Fibroblast of gingiva (primary cell): ENCODE measurements around the gene FLII.

Source experiments
- DNase-seq: peaks from one replicate; pipeline ENCODE4 v3.0.0-alpha.2; 2011; ENCODE audit warnings: low read depth

Gene FLII

DNA sequence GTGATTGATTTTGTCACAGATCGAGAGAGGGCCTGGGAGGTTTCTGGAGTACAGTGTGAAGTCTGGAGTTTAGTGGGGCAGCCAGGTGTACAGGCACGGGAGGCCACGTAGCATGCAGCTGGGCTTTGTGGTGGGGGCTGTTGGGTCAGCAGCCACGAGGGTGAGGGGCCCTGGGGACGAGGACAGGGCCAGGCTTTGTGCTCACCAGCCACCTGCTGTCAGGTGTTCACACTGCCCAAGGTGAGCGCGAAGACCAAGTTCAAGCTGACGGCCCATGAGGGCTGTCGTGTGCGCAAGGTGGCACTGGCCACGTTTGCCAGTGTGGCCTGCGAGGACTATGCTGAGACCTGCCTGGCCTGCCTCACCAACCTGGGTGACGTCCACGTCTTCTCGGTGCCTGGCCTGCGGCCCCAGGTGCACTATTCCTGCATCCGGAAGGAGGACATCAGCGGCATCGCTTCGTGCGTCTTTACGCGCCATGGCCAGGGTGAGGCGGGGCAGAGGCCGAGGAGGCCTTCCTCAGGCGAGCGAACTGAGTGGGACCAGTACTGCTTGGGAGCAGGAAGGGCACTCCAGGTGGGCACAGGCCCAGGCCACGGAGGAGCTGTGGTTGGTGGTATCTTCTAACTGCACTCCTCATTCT is 17.2 kb downstream of the FLII start:
- DNase-seq = no peak

DNA sequence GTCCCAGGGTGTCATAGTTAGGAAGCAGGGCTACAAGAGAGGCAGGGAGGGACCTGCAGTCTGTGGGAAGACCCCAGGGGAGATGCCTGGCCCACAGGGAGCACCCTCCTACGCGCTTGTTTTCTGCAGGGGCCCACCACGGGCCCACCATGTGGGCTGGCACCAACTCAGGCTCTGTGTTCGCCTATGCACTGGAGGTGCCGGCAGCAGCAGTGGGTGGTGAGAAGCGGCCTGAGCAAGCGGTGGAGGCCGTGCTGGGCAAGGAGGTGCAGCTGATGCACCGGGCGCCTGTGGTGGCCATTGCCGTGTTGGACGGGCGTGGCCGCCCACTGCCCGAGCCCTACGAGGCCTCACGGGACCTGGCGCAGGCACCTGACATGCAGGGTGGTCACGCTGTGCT is 18.1 kb downstream of the FLII start:
- no peak for DNase-seq

DNA sequence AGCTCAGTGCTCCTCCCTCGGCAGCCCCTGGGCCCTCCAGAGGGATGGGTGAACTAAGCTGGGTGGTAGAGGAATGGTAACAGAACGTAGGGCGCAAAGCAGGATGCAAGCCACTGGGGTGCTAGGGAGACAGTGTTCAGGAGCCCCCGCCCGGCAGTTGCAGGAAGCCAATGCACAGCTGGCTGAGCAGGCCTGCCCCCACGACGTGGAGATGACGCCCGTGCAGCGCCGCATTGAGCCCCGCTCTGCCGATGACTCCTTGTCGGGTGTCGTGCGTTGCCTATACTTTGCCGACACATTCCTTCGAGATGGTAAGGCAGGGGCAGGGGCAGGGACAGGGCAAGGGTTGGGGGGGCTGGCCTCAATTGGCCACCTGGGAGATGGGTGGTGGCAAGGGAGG is 20.2 kb downstream of the FLII start:
- no peak for DNase-seq

DNA sequence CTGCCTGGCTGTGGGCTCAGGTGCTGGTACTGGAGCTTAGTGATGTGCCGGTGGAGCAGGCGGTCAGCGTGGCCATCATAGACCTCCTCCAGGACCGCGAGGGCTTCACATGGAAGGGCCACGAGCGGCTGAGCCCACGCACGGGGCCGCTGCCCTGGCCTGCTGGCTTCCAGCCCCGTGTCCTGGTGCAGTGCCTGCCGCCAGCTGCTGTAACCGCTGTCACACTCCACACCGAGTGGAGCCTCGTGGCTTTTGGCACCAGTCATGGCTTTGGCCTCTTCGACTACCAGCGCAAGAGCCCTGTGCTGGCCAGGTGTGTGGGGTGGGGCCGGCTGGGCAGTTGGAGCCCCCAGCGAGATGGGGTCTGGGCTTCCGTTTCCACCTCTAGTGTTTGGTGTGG is 21.1 kb downstream of the FLII start:
- no peak for DNase-seq

DNA sequence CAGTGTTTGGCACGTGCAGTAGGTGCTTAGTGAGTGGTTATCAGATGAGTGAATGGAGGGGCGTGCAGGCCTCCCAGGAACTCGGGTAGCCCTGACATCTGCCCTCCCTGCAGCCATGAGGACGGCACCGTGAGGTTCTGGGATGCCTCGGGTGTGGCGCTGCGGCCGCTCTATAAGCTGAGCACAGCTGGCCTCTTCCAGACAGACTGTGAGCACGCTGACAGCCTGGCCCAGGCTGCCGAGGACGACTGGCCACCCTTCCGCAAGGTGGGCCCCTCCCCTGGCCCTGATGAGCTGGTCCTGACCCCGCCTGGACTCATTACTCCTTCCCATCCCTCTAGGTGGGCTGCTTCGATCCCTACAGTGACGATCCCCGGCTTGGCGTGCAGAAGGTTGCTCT is 22.0 kb downstream of the FLII start:
- no peak for DNase-seq

DNA sequence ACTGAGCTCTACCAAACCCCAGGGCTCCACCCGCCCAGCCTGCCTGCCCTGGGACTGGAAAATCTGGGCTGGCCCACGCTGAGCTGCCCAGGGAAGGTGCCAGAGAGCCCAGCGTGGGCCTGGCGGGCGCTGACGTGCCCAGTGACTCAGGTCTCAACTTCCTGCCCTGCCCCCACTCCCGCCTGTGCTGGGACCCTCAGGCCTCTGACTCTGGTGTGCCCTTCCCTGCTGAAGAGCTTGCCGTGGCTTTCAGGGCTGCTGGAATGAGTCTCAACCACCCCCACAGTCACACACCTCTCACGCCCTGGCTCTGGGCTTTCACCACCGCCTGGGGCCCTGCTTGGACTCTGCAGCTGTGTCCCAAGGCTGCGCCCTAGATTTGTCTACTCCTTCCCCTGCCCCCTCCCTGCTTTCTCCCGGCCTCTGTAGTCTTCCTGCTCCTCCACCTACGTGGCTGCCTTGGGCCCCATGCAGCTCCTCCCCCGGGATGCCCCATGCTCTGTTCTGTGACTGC is 22.7 kb downstream of the FLII start:
- DNase-seq = peak; percentile 45

DNA sequence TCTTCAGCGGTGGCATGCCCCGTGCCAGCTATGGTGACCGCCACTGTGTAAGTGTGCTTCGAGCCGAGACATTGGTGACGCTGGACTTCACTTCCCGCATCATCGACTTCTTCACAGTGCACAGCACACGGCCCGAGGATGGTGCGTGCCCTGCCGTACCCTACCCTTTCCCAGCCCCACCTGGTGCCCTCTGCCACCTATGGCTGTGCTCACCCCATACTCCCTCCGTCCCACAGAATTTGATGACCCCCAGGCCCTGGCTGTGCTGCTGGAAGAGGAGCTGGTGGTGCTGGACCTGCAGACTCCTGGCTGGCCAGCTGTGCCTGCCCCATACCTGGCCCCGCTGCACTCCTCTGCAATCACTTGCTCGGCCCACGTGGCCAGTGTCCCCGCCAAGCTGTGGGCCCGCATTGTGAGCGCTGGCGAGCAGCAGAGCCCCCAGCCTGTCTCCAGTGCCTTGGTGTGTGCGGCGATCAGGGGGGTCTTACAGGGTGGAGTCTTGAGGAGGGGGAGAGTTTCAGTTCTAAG is 23.6 kb downstream of the FLII start:
- DNase-seq = no peak

DNA sequence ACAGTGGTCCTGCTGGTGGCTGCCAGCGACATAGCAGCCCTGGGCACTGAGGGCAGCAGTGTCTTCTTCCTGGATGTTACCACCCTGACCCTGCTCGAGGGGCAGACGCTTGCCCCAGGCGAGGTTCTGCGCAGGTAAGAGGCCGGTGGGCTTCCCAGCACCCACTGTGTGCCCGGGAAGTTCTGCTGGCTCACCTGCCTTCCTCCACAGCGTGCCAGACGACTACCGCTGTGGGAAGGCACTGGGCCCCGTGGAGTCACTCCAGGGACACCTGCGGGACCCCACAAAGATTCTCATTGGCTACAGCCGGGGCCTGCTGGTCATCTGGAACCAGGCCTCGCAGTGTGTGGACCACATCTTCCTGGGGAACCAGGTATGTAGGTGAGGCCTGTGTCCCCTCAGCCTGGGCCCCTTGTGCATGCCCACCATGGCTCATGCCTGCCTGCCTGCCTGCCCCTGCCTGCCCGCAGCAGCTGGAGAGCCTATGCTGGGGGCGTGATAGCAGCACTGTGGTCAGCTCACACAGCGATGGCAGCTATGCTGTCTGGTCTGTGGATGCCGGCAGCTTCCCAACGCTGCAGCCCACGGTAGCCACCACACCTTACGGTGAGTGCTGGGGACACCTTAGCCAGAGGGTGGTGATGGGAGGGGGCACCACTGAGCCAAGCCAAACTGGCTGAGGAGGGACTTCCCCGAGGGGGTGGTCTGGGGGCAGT is 24.6 kb downstream of the FLII start:
- DNase-seq = no peak

DNA sequence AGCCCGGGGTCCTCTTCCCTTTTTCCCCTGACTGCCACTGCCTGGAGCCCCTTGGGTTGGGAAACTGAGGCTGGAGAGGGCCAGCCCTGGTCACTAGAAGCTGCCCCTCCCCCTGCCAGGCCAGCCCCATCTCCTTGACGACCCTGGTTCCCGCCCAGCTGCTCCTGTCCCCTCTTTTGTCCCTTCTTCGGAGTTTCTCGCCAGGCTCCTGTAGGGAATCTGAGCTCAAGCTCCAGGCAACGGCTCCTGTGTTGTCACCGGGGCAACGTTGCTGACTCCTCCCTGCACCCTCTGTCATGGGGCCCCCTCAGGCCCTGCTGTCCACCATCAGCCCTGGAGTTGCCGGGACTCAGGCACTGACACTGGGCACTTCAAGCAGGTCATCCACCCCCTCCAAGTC is 27.4 kb downstream of the FLII start:
- no peak for DNase-seq

DNA sequence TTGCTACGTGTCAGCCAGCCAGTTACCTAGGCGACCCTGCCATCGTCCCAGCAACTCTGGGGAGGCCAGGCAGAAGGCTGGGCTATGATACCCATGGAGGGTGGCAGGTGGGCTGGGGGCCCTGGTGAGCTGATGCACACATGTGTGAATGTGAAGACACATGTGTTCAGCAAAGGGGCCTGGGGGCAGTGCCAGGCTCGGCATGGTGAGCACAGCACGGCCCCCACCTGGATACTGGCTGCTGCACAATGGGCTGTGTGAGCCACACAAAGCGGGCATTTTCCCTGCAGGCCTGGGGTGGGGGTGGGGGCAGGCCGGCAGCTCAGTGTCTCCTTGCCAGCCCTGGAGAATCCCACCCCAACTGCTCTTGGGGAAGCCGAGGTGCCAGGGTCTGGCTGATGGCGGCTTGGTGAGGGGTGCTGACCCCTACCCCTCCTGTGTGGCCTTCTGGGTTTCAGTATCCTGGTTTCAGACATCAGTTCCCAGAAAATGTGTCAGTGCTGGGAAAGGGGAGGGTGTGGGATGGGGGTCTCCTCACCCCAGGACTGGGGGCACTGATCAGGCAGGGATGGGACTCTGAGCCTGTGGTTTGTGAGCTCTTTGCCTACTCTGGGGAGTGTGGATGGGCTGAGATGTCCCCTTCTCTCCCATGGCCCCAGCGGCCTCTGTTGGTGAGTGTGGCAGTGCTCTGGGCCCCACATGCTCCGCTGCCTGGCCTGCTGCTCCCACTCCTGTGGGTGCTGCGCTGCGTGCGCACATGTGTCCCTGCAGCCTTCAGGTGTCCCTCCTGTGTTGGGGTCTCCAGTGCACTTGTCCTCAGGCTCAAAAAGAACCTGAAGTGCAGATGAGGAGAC is 28.0 kb downstream of the FLII start:
- DNase-seq = no peak

DNA sequence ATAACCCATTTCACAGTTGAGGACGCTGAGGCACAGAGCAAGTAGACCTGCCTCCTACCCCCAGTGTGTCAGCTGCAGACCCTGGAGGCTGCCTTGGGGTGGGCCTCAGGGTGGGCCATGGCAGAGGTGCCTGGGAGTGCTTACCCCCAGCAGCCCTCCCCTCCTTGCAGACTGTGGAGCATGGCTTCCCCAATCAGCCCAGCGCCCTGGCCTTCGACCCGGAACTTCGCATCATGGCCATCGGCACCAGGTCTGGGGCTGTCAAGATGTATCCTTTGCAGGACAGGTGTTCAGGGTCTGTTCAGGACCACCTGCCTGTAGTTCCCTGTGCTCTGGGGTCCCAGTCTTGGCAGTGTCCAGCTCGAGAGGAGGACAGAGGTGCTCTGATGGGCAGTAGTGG is 28.8 kb downstream of the FLII start:
- DNase-seq = no peak

DNA sequence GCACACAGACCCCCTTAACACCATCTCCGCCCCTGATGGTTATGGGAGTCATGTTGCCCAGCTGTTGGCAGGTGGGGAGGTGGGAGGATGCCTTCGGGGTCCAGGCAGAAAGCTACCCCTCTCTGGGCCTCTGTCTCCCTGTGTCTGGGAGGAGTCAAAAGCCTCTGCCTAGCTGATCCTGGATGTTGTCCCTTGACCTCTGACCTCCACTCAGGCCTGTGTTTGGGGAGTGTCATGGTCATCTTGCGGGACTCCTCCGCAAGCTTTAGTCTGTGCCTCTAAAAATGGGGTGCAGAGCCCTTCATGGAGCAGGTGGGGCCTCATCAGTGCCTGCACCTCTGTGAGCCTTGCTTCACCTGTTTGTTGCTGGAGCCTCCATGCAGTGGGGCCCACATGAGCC is 29.3 kb downstream of the FLII start:
- DNase-seq = no peak

DNA sequence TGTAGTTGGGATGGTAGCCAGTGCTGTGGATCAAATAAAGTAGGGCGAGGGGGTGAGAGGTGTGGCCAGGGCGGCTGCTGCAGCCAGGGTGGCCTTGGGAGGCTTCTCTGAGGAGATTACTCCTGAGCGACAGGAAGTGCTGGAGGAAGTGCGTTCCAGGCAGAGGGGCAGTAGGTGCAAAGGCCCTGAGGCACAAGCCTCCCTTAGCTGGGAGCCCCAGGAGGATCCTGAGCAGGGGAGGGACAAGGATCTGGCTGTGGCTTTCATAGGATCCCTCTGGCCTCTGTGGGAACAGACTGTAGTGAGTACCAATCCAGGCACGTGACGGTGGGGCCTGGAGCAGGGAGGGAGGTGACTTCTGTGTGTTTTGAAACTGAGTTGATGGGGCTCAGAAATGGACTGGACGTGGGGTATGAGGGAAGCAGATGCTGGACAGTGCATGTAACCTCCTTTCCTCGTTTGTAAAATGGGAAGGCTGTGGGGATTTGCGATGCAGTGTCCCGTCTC is 30.3 kb downstream of the FLII start:
- DNase-seq = no peak

DNA sequence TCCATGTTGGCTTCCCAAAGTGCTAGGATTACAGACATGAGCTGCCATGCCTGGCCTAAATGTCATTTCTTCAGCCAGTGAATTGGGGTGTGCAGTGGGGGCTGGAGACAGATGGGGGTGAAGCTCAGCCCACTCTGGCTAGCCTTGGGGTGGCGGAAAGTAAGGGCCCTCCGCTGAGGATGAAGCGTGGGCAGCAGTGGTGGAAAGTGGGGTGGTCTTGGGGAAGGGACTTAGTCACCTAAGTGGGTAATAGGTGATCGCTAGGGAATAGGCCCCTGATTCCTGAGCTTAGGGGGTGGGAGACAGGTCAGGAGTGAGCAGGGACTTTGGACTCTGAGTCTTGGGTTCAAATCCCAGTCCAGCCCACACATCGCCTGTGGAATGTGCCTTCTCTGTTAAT is 30.9 kb downstream of the FLII start:
- no peak for DNase-seq

DNA sequence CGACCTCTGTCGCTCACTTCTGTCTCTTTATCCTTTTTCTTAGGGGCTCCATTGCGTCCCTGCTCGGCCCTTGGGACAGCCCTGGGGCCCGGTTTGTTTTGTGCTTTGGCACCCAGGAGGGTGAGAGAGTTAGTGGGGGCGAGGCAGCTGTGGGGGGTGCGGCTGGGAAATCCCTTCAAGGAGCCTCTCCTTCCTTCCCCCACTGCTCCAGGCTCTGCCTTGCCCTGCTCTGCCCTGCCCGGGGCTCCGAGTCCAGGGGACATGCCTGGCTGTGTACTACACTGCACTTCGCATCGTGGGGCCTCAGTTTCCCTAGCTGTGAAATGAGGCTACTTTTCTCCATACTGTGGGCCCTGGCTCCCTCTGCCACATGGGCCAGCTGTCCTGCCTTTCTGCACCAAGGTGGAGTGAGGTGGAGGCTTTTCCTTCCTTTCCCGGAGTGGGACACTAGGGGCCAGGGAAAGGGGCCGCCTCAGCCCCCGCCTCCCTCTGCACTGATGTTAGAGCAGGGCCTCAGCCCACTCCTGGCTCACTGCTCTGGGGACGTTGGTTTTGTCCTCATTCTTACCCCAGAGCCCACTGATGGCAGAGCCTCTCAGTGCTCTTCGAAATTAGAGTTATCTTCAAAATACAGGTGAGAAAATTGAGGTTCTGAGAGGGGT is 32.1 kb downstream of the FLII start:
- DNase-seq = no peak

DNA sequence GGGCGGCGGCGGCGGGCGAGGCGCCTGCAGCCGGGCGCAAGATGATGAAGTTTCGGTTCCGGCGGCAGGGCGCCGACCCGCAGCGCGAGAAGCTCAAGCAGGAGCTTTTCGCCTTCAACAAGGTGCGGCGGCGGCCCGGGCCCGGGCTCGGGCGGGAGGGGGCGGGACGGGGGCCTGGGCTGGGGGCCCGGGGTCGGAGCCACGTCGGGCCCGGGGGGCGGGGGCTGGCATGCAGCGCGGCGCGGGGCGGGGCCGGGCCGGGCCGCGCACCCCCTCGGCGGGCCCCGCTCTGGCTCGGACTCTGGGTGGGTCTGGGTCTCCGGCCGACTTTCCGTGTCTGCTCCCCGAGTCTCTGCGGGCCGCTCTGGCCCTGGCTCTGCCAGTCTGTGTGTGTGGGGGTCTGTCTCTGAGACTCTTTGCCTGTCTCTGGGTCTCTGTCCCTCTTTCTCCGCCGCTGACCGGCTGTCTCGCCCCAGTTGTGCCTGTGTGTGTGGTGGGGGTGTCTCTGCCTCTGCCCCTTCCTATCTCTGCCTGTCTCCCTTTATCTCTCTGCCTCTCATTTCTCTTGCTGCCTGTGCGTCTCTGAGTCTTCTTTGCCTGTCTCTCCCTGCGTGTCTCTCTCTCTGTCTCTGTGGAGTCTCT is 32.8 kb downstream of the FLII start:
- no peak for DNase-seq

DNA sequence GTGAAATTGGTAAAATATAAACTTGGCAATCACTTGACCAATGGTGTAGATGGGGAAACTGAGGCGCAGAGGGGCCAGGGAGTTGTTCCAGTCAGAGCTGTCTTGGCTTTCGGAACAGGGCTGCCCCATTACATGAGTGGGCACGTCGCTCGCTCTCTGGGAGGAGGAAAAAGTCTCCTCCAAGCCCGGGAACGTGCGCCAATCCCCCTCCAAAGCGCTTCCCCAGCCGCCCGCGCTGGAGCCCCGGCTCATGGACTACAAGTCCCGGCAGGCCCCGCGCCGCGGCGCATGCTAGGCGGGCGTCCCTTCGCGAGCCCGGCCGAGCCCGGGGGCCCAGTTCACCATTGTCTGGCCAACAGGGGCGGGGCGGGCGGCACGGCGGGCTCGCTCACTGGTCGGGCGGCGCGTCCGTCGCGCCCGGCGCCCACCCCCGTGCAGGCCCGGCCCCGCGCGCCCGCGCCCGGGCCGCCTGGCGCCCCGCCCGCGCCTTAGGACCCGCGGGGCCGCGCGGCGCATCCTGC is 33.4 kb downstream of the FLII start, which contains the start of gene LLGL1:
Gene LLGL1 (plus strand): TSS at position 515 of the 521 bp plus-strand sequence. CDS start 48 bp downstream, outside the sequence.
- DNase-seq = peak; percentile 94

DNA sequence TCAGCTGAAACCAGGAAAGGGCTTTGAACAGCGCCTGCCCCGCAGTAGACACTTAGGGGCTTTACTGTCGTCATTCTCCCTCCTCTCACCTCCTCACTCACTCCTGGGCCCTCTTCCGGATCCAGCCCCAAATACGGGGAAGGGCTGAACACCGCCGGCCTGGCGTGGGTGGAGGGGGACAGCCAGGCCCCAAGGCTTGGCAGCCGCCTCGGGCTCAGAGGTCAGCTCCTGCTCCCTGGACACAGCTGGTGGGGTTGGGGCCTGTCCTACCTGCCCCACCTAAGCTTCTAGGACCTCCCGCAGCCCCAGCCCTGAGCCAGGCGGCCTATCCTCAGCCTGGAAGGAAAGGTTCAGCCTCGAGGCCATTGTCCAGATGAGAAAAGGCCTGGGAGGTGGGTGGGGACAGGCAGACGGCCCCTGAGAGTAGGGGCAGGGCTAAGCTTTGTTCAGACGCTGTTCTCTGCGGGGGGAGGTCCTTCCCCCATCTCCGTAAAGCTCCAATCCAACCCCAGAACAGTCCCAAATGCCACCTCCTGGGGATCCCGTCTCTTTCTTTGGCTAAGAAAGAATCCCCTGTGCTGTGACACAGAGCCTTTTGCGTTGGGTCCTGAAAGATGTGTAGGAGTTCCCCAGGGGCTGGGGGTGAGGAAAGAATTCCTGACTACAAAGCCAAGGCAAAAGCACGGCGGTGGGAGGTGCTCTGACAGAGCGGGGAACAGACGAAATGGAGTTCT is 34.0 kb downstream of the FLII start:
- no peak for DNase-seq

DNA sequence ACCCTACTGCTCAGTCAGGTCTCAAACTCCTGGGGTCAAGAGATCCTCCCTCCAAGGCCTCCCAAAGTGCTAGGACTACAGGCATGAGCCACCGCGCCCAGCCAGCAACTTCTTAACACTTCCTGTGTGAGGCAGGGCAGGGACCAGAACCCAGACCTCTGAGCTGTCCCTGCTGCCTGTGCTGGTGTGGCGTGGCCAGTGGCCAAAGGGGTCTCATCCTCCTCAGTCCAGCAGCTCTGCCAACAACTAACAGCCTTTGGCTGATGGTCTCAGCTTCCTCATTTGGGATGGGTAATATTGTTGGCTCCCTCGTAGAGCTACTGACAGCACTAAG is 34.5 kb downstream of the FLII start:
- DNase-seq = no peak

DNA sequence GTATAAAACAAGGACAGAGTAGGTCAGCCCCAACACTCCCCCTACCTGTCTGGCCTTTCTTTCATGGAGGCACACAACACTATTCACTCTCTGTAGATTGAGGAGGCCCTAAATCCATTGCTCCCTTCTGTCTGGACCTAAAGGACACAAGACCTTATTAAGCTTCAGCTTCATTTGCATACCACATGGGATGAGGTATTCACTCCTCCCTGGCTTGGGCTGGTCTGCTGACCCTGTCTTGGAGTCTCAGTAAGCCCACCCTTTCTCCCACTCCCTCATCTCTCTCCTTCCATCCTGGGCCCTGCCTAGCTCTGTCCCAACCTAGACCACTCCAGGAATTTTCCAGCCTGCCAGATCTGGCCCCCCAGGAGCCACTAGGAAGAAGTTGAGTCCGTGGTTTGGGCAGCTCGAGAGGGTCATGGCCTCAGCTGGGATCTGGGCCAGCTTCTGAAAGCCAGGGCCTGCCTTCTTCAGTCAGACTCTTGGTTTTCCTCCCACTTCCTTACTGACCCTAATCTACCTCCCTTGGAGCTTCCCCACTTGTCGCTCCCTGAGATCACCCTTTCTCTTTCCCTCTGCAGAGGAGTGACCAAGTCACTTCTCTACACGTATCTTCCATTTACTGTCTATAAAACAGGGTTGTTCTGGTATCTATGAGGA is 39.7 kb downstream of the FLII start:
- DNase-seq = peak; percentile 47
